Neural cell (in vitro differentiated cells): ENCODE measurements around the gene GALNT11. TPM values are rescaled to one million over a fixed set of nuclear protein-coding genes. Genes with fewer than 3 reads are reported as not detected.

Experiments
- H2AFZ ChIP-seq: fragments of 200-600, 300-800 bp; sonication (generic), shearing (Covaris generic); 2 replicates; pipeline ENCODE4 v1.6.0; 2014; ENCODE audit warnings: low read depth, mild to moderate bottlenecking, antibody characterized with exemption, low read length, moderate library complexity
- H3F3A ChIP-seq: fragments of 200-600 bp; shearing (Covaris generic); 2 replicates; pipeline ENCODE4 v1.6.1; 2016; ENCODE audit warnings: mild to moderate bottlenecking, moderate library complexity, mixed read lengths, antibody characterized with exemption, low read length; ENCODE audit not compliant: insufficient read depth, poor library complexity, severe bottlenecking
- H3K27ac ChIP-seq: fragments of 200-600, 300-800 bp; sonication (generic), shearing (Covaris generic); 2 replicates; pipeline ENCODE4 v1.5.1; 2014; ENCODE audit warnings: mild to moderate bottlenecking, low read length, moderate library complexity
- H3K27me3 ChIP-seq: fragments of 300-800, 200-600 bp; sonication (generic), shearing (Covaris generic); 2 replicates; pipeline ENCODE4 v1.6.0; 2014; ENCODE audit warnings: mild to moderate bottlenecking, low read depth, low read length, moderate library complexity; ENCODE audit not compliant: insufficient read depth
- H3K36me3 ChIP-seq: fragments of 300-800, 200-600 bp; sonication (generic), shearing (Covaris generic); 2 replicates; pipeline ENCODE4 v1.5.1; 2014; ENCODE audit warnings: mild to moderate bottlenecking, antibody characterized with exemption, low read length, moderate library complexity; ENCODE audit not compliant: insufficient read depth
- H3K4me2 ChIP-seq: fragments of 300-800, 200-600 bp; sonication (generic), shearing (Covaris generic); 2 replicates; pipeline ENCODE4 v1.6.0; 2014; ENCODE audit warnings: mild to moderate bottlenecking, low read length
- H3K4me3 ChIP-seq: fragments of 300-800, 200-600 bp; sonication (generic), shearing (Covaris generic); 2 replicates; pipeline ENCODE4 v1.5.1; 2014; ENCODE audit warnings: mild to moderate bottlenecking, low read length, moderate library complexity
- H3K79me2 ChIP-seq: fragments of 200-600 bp; shearing (Covaris generic); replicated peaks from 2 replicates; pipeline ENCODE4 v1.6.0; 2014; ENCODE audit warnings: mild to moderate bottlenecking, low read length, moderate library complexity; ENCODE audit not compliant: insufficient read depth
- H3K9ac ChIP-seq: fragments of 300-800, 200-600 bp; sonication (generic), shearing (Covaris generic); 2 replicates; pipeline ENCODE4 v1.6.1; 2016; ENCODE audit warnings: mild to moderate bottlenecking, low read length, mixed read lengths
- H3K9me2 ChIP-seq: fragments of 200-600 bp; shearing (Covaris generic); 2 replicates; pipeline ENCODE4 v1.6.1; 2016; ENCODE audit warnings: mild to moderate bottlenecking, low read length, mixed read lengths; ENCODE audit not compliant: insufficient read depth
- H3K9me3 ChIP-seq: fragments of 200-600, 300-800 bp; sonication (generic), shearing (Covaris generic); 2 replicates; pipeline ENCODE4 v1.6.1; 2016; ENCODE audit warnings: mild to moderate bottlenecking, mixed run types, low read length, moderate library complexity, mixed read lengths
- H4K20me1 ChIP-seq: fragments of 200-600 bp; shearing (Covaris generic); 2 replicates; pipeline ENCODE4 v1.6.1; 2016; ENCODE audit warnings: mild to moderate bottlenecking, mixed run types; ENCODE audit not compliant: insufficient read depth
- CTCF ChIP-seq: fragments of 450-650 bp; IDR thresholded peaks from 2 replicates; pipeline ENCODE4 v1.5.1; 2014; ENCODE audit warnings: antibody characterized with exemption, mild to moderate bottlenecking, moderate library complexity; ENCODE audit not compliant: poor library complexity, severe bottlenecking
- EP300 ChIP-seq: fragments of 450-650 bp; conservative IDR thresholded peaks from 2 replicates; pipeline ENCODE4 v1.6.1; 2014; ENCODE audit warnings: antibody characterized with exemption, mild to moderate bottlenecking, moderate library complexity; ENCODE audit not compliant: poor library complexity, severe bottlenecking
- EZH2 ChIP-seq: fragments of 200-600, 300-800 bp; shearing (Covaris generic), sonication (generic); IDR thresholded peaks from 2 replicates; pipeline ENCODE4 v1.6.1; 2014; ENCODE audit warnings: antibody characterized with exemption, low read length, borderline replicate concordance, mild to moderate bottlenecking; ENCODE audit not compliant: insufficient read depth, poor library complexity, severe bottlenecking
- MXI1 ChIP-seq: fragments of 450-650 bp; conservative IDR thresholded peaks from 2 replicates; pipeline ENCODE4 v1.6.1; 2014; ENCODE audit warnings: antibody characterized with exemption, mild to moderate bottlenecking; ENCODE audit not compliant: poor library complexity, severe bottlenecking
- POLR2AphosphoS5 ChIP-seq: IDR thresholded peaks from 2 replicates; pipeline ENCODE4 v1.6.1; 2012
- RAD21 ChIP-seq: fragments of 450-650 bp; conservative IDR thresholded peaks from 2 replicates; pipeline ENCODE4 v1.6.1; 2014; ENCODE audit warnings: antibody characterized with exemption, mild to moderate bottlenecking, moderate library complexity
- REST ChIP-seq: IDR thresholded peaks from 2 replicates; pipeline ENCODE4 v1.6.1; 2012; ENCODE audit warnings: borderline replicate concordance
- SMC3 ChIP-seq: fragments of 450-650 bp; conservative IDR thresholded peaks from 2 replicates; pipeline ENCODE4 v1.6.1; 2014; ENCODE audit warnings: antibody characterized with exemption, mild to moderate bottlenecking, moderate library complexity; ENCODE audit not compliant: poor library complexity
- TAF1 ChIP-seq: IDR thresholded peaks from 2 replicates; pipeline ENCODE4 v1.6.1; 2012; ENCODE audit warnings: low read depth
- polyA plus RNA-seq: library from polyadenylated mRNA; depleted of rRNA; stranded (reverse); fragments of >200 nt; gene quantifications from 2 replicates; pipeline ENCODE4 v1.2.3, GENCODE V29; 2014

The GALNT11 gene
- polyA plus RNA-seq, 1 donor from 2014 or later, result 118 TPM

GRCh38 chr7:152050547-152050971 is 25.1 kb downstream of the GALNT11 start:
- H3K4me2 ChIP-seq, result no peak overlapping the region
- H3K79me2 ChIP-seq, result peaks cover 15% of the 10 kb centered on the region
- H3K27me3 ChIP-seq, result no peaks in the 10 kb centered on the region
- peaks cover 12% of the 10 kb centered on the region for H3K9me3 ChIP-seq
- H3K36me3 ChIP-seq, result no peaks in the 10 kb centered on the region
- H3K9me2 ChIP-seq, result no peaks in the 10 kb centered on the region
- H3K4me3 ChIP-seq, result no peak overlapping the region
- H3F3A ChIP-seq, result no peaks in the 10 kb centered on the region
- H2AFZ ChIP-seq, result no peak overlapping the region
- TF ChIP-seq REST (no peak), TAF1 (no peak), EP300 (no peak), POLR2AphosphoS5 (no peak), MXI1 (no peak), RAD21 (no peak), EZH2 (no peak), CTCF (no peak), SMC3 (no peak)
- H3K9ac ChIP-seq, result no peak overlapping the region
- no peaks in the 10 kb centered on the region for H4K20me1 ChIP-seq
- H3K27ac ChIP-seq, result no peak overlapping the region

- Histone ChIP-seq H3K79me2 (peaks cover 6% of the 10 kb centered on the region), H3F3A (no peaks in the 10 kb centered on the region), H3K27ac (no peak overlapping the region), H3K9me3 (peaks cover 10% of the 10 kb centered on the region), H3K27me3 (no peaks in the 10 kb centered on the region), H3K9ac (no peak overlapping the region), H3K36me3 (no peaks in the 10 kb centered on the region), H2AFZ (no peak overlapping the region), H4K20me1 (no peaks in the 10 kb centered on the region), H3K4me3 (no peak overlapping the region), H3K4me2 (no peak overlapping the region), H3K9me2 (no peaks in the 10 kb centered on the region)
- no peak for TF ChIP-seq REST
- TF ChIP-seq EZH2, result no peak
- no peak for TF ChIP-seq TAF1
- no peak for TF ChIP-seq CTCF
- no peak for TF ChIP-seq RAD21
- TF ChIP-seq EP300, result no peak
- TF ChIP-seq SMC3, result no peak
- no peak for TF ChIP-seq MXI1
- no peak for TF ChIP-seq POLR2AphosphoS5
These were observed 26.5 kb downstream of the GALNT11 start for GRCh38 chr7:152051968-152052367.
